HG03139 (cell line): ENCODE data around the gene PCNP.
"Not testable (repeated sequence)": the region's sequence is repeated elsewhere in the genome, so short reads cannot be mapped to it uniquely, and the experiment has no call there.

Experiments used
- ATAC-seq: cut with Tn5 transposase; IDR thresholded peaks from one replicate; pipeline ENCODE4 v1.9.1; 2021; ENCODE audit not compliant: unreplicated experiment

The PCNP gene

GRCh38 chr3:101573449-101574387 lies at the start of gene PCNP:
PCNP (plus strand) TSS chr3:101574180; CDS start chr3:101574216, 36 bp downstream.
- peak; percentile 88 for ATAC-seq

- no peak for ATAC-seq
Measured at GRCh38 chr3:101527441-101527840, 46.5 kb upstream of the PCNP start.

- ATAC-seq, result no peak
Measured at GRCh38 chr3:101527906-101528305, 46.1 kb upstream of the PCNP start.

GRCh38 chr3:101529816-101530685 lies 43.9 kb upstream of the PCNP start:
- ATAC-seq, result no peak

GRCh38 chr3:101530686-101531047 lies 43.3 kb upstream of the PCNP start:
- no peak for ATAC-seq

- ATAC-seq, result no peak
Measured at GRCh38 chr3:101531473-101532086, 42.4 kb upstream of the PCNP start.

- no peak for ATAC-seq
Measured at GRCh38 chr3:101532783-101533602, 41.0 kb upstream of the PCNP start.

GRCh38 chr3:101533603-101533968 lies 40.4 kb upstream of the PCNP start:
- no peak for ATAC-seq

- no peak for ATAC-seq
Measured at GRCh38 chr3:101535221-101535620, 38.8 kb upstream of the PCNP start.

- ATAC-seq, result no peak
Measured at GRCh38 chr3:101536266-101536665, 37.7 kb upstream of the PCNP start.

- ATAC-seq, result not testable (repeated sequence)
Measured at GRCh38 chr3:101536955-101537354, 37.0 kb upstream of the PCNP start.

- no peak for ATAC-seq
Measured at GRCh38 chr3:101542957-101543356, 31.0 kb upstream of the PCNP start.

- no peak for ATAC-seq
Measured at GRCh38 chr3:101544161-101544850, 29.7 kb upstream of the PCNP start.

- no peak for ATAC-seq
Measured at GRCh38 chr3:101548527-101549105, 25.4 kb upstream of the PCNP start.

- no peak for ATAC-seq
Measured at GRCh38 chr3:101549473-101549872, 24.5 kb upstream of the PCNP start.

- not testable (repeated sequence) for ATAC-seq
Measured at GRCh38 chr3:101551359-101552081, 22.5 kb upstream of the PCNP start.

- not testable (repeated sequence) for ATAC-seq
Measured at GRCh38 chr3:101553381-101553780, 20.6 kb upstream of the PCNP start.

GRCh38 chr3:101556064-101556463 lies 17.9 kb upstream of the PCNP start:
- ATAC-seq, result no peak
